UCSD-AML1 (cell line): Measurements from ENCODE around the gene PHF20.
"Not testable (repeated sequence)": the region's sequence is repeated elsewhere in the genome, so short reads cannot be mapped to it uniquely, and the experiment has no call there.

Experiments used
- DNase-seq: peaks from one replicate; lab custom pipeline; 2025; ENCODE audit not compliant: unreplicated experiment; lab: John Stamatoyannopoulos, UW

Gene PHF20

DNA sequence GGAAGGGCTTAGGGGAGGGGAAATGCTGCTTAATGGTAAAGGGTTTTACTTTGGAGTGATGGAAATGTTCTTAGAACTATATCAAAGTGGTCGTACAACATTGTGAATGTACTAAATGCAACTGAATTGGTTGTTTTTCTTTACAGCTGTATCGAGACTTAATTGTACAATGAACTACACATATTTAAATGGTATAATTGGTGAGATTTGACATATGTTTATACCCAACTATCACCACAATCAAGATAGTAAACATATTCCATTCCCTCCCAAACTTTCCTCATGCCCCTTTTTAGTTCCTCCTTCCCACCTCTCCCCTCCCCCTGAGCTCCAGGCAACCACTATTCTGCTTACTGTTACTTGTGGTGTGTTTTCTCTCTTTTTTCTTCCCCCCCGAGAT, 138.4 kb downstream of the PHF20 start:
- no peak for DNase-seq

DNA sequence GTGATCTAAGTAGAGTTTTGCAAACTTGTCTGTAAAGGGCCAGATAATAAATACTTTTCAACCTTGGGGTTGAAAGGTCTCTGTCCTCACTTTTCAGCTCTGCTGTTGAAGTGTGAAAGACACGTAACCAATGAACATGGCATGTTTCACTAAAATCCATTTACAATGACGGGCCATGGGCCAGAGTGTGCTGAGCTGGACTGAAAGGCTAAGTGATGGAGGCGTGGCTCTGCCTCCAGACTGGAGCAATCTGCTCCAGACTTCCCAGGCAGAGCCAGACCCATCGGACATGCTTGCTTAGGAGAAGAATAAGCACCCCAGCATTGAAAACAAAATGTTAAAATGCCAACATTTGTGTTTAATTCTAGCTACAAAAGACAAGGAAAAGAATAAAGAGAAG, 141.1 kb downstream of the PHF20 start:
- DNase-seq, result no peak

DNA sequence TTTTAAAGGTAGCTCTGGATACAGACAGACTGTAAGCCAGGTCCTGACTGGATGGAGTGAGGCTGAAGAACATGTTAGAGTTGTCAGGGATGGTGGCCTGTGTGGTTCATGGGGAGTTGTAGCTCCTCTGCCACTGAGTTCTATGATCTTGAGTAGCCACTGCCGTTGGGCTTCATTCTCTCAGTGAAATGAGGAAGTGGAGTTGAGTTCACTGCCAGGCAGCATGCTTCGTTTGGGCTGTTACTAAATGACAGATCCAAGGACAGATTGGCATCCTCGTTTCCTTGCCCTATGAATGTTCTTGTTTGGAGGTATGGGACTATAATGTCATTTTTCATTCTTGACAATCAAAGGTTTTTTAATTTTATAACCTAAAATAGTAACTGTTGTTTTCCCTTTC, 145.3 kb downstream of the PHF20 start:
- no peak for DNase-seq

DNA sequence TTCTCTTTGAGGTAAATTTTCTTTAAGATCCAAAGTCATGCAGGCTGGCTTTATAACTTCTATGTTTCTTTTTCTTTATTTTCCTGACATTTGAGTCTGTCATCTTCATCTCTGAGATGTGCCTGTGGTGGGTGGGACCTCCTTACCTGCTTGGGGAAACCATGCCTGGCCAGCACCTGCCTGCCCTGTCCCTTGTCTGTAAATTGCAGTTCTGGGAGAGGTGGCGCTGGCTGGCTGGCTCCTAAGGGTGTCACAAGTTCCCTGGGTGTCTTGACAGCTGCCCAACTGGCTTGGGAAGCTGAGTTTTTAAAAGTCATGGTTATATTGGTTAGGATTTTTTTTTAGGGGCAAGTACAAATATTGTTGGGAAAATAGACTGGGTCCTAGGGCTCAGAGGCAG, 146.2 kb downstream of the PHF20 start:
- DNase-seq, result no peak

DNA sequence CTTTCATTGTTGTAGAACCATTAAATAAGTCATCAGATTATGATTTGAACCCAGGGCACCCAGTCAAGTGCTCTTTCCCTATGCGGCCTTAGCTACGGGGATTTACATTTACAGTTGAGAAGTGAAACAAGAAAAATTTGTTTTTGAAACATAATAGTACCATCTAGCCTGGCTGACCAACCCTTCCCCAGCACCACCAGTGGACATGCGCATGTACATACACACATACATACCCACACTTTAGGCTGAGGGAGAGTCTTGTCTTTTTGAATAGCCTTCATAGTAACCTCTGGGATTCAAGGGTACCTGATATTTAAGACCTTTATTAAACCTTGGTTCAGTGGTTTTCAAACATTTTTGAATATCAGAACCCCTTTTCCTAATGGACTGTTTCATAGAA, 148.7 kb downstream of the PHF20 start:
- DNase-seq, result no peak

DNA sequence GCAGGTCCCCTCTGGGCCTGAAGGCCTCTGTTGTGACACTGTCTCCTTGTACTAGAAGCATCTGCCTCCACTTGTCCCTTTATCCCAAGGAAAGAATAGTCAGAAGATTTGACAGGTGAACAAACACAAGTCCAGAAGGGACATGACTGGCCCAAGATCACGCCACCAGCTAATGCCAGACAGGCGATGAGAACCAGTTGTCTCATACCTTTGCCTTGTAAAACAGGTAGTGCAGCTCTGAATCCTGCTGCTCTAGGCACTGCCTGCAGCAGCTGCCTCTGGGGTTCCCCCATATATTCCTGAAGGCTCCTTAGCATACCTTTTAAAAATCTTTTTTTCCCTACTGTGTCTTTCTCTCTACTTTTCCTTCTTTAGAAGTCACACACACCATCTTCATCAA, 157.5 kb downstream of the PHF20 start:
- no peak for DNase-seq

DNA sequence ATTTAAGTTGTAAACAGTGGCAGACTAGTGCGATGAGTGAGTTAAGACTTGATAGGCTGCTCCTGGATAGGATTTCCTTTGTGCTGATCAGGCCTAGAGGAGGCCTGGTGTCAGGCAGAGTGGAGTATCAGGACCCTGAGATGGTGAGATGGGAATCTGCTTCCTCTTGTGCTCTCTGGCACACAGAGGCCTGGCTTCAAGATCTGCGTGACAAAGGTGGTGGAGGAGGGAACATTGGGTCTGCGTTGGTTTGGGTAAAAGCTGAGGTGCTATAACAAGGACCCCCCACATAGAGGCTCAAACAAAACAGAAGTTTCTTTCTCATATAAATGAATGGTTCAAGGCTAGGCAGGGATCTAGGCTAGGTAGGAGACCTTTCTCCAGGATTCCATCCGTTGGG, 162.2 kb downstream of the PHF20 start:
- no peak for DNase-seq

DNA sequence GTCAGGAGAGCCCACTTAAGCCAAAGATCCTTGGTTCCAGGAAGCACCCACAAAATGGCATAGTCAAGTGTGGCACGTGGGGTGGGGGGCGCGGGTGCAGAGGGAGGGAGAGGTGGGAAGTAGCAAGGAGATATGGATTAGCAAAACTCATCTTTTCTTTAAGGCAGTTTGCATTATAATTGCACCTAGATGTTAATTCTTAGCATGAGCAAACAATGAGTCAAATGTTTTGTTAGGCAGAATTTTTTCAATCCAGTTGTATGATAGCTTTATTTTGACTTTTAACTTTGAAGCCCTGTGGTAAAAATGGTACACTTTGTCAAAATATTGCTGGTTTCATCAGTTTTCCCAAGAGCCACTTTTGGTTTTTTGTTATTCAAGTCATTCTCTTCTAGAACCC, 167.4 kb downstream of the PHF20 start:
- no peak for DNase-seq

DNA sequence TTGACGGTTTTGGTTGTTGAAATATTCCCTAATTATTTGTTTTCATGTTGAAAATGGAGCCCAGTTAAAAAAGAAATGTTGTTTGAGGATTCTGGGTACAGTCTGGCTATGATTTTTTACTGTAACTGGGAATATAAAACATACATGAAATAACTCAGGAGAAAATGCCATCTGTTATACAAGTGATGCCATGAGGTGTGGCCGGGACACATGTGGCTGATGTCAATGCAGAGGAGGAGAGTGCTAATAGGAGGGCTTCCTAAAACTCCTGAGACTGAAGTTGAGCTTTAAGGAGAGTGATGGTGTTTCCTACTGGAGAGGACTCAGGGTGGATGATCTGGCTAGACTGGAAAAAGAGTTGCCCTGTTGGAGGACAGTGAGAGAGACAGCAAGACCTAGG, 169.8 kb downstream of the PHF20 start:
- DNase-seq, result no peak

DNA sequence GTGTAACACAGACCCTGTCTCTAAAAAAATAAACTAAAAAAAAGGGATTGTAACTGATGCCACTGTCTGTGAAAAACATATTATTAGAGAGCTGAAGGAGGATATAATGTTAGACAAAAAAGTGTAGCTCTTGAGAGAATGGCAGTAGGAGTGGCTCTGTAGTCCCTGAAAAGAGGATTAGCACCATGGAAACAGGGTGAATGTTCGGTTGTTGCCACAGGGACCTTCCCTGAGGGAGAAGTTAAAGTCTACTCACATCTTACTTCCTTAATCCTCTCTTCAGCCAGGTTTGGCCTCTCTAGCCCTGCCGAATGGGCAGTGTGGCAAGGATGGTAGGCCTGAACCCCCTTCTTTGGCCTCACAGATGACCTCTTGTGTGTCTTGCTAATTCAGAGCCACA, 170.4 kb downstream of the PHF20 start:
- no peak for DNase-seq

DNA sequence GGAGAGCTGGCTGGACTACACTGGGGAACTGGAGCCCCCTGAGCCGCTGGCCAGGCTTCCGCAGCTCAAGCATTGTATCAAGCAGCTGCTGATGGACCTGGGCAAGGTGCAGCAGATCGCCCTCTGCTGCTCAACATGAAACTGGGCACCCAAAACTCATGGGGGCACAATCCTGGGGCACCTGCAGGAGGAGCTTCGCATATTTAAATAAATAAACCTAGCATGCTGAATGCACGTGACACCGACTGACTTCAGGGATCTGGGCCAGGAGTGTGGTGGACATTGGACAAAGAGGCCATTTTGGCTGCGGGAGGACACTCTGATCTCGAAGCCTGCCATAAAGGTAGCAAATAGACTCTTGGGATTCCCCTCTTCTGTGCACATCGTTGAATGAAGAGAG, 175.7 kb downstream of the PHF20 start:
- DNase-seq, result peak; percentile 25

DNA sequence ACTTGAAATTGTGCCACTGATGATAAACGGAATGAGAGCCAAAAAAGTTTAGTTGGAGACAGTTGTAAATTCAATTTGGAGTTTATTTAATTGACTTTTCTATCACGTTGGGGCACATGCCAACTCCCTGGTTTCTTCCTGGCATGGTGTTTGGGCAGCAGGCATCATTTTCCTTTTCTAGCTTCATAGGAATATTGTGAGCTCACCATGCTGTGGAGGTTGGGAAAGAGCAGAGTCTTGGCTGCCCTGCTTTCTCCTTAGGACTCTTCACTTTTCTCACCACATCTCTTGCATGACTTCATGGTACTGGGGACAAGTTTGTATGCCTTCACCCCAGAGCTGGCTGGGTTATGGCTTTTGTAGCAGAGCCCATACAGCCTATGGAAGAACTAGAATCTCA, 176.1 kb downstream of the PHF20 start:
- DNase-seq, result no peak

DNA sequence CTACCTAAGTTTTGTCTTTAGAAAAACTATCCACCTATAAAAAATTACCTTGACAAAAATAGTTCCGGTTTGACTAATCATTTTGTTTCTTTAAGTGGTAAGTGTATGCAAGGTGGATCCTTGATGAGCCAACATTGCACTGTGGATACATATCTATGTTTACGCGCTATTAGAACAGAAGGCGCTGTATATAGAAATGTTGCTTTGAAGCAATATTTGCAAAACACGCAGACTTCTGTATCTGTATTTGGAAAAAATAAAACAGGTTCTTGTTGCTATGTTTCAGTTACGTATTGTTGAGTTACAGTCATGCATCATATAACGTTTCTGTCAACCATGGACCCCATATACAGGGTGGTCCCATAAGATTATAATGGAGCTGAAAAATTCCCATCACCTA, 178.3 kb downstream of the PHF20 start:
- DNase-seq, result no peak

DNA sequence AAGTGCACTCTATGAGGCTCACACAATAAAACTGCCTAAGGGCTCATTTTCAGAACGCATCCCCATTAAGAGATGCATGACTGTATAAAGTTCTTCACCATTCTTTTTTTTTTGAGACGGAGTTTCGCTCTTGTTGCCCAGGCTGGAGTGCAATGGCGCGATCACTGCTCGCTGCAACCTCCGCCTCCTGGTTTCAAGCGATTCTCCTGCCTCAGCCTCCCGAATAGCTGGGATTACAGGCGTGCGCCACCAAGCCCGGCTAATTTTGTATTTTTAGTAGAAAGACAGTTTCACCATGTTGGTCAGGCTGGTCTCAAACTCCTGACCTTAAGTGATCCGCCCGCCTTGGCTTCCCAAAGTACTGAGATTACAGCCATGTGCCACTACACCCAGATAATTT, 180.3 kb downstream of the PHF20 start:
- DNase-seq, result not testable (repeated sequence)

DNA sequence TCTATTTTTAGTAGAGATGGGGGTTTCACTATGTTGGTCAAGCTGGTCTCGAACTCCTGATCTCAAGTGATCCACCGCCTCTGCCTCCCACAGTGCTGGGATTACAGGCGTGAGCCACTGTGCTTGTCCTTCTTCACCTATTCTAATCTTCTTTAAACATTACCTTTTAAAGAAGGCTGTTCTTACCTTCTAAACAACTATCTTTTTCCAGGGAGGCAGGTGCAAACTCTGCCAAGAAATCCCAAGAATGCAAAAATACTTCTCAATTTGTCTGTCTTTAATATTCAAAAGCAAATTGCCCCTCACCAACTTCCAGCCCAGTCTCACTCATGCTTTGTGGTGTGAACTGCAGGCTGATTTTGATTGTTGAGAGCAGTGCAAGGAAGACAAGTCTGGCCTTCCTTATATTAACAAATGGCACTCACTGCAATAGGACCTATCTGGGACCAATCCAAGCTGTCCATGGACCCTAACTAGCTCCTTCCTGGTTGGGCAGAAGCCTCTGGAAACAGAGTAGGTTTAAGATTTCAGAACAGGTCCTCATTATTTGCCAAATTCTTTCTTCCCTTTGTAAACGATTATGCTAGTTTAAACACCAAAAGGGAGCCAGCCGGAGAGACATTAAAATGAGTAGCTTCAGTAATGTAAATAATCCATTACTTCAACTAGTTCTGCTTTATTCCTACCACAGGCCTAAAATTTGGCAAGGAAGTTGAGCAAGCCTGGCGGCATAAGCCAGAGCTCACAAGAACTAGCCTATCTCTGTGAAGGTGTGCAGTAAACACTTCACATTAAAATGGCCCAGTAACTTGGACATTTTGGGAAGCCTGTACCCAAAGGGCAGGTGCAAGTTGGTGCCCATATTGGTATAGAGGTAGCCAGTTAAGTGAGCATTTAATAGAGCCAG, 180.9 kb downstream of the PHF20 start:
- no peak for DNase-seq

DNA sequence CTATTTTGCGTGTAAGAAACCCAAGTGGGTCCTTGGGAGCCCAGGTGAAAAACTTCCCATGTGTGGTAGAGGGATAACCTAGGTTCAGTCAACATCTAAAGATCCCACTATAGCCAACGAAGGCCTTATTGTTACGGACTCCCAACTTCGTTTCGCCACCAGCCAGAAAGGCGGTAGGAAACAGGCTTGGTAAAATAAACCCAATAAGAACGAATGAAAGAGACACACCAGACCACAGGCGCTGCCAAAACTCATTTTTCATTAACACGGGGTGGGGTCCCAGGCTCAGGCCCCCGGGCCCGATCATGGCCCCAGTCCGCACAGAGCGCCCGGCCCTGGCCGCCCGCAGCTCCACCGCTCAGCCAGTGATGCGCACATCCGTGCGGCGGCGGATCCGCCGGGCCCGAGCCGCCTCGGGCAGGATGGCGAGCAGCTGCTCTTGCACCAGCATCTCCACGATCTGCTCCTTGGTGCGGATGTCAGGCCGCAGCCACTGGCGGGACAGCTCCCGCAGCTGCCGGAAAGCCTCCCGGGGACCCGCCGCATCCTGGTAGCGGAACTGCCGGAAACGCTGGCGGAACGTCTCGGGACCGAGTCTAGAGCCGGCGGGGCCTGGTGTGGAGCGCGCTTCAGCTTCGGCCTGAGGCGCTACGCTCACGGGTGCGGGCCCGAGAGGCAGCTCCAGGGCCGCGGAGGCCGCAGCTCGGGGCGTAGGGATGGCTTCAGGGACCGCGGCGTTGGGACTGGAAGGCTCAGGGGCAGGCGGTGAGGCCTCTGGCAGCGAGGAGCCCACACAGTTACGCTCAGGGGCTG, 181.8 kb downstream of the PHF20 start:
- peak; percentile 73 for DNase-seq

DNA sequence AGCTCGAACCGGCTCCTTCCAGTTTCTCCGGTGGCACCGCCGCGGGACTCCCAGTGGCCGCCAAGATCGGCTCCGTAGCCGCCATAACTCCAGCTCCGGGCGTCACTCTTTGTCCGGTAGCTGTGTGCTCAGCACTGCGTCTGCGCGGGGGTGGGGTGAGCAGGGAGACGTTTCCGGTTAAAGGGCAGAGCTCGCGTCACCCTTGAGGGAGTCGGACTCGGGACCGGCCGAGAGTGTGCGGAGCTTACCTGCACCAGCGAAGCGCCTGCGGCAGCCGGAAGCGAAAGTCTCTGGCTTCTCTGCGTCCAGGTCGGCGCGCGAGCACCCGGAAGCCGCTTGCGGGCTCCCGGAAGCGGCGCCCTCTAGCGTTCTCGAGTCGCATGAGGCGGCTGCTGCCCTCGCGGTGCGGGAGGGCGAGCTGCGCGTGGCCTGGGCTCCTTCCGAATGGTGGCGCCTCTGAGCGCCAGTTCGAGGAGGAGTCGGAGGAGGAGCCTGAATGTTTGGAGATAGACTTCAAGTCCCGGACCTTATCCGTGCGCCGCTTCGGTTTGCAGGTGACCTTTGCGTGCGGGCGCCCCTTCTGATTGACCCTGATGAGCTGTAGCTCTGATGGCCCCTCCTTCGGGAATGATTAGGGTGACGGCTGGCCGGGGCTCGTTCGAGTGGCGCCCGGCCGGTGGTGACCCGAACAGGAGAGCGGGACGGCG, 182.5 kb downstream of the PHF20 start, which contains the start of gene SCAND1:
SCAND1 (minus strand) TSS at position 303 of the 707 bp plus-strand sequence; CDS start at position 85, 218 bp downstream.
- peak; percentile 97 for DNase-seq

DNA sequence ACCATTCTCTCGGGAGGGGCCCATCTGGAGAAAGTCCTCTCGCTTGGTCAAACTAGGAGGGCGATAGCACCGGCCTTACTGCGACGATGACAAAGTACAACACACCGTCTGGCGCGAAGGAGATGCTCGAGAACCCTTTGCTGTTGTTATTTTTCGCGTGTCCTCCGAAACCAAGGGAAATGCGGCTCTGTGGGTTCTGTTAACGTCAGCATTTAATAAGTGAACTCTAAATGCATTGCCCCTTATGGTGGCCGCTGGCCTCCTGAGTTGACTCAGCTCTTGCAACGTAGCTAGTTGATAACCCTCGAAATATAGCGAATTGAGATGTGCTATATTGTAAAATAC, 183.1 kb downstream of the PHF20 start:
- DNase-seq, result no peak

DNA sequence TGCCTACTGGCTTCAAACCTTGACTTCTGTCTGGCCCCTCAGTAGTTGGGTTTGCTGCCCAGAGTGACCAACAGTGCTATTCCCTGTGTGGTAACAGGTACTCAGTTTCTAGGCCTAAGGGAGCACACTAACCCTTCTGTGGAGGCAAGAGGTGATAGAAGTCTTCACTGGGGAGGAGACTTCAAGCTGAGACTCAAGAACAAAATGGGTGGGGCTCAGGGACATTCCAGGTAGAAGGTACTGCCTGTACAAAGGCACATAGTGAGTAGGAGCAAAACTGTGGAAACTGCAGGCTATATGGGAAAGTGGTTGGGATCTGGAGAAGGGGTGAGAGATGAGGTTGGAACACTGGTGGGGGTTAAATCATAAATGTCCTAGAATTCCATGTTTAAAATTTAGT, 184.8 kb downstream of the PHF20 start:
- DNase-seq, result no peak

DNA sequence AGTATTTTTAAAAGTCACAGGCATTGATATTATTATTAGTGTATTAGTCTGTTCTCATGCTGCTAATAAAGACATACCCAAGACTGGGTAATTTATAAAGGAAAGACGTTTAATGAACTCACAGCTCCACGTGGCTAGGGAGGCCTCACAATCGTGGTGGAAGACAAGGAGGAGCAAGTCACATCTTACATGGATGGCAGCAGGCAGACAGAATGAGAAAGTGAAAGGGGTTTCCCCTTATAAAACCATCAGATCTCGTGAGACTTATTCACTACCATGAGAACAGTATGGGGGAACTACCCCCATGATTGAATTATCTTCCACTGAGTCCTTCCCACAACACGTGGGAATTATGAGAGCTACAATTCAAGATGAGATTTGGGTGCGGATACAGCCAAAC, 187.5 kb downstream of the PHF20 start:
- DNase-seq, result not testable (repeated sequence)

DNA sequence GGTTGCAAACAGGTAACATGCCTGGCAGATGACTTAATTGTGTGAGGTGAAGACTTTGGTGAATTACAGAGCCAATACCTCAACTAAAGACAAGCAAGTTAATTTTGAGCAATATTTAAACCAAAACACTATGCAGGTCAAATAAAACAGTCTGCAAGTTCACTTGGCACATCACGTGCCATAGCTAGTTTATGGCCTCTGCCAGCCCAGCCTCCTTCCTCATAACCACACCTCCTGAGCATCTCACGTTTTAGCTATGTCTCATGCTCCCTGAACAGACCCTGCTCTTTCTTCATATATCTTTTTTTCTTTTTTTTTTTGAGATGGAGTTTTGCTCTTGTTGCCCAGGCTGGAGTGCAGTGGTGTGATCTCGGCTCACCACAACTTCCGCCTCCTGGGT, 192.1 kb downstream of the PHF20 start:
- DNase-seq, result no peak
